ENCODE results near the gene WTIP. TPM values are rescaled to one million over a fixed set of nuclear protein-coding genes. Genes with fewer than 3 reads are reported as not detected.
A peak's percentile ranks its signal among the peaks of the same experiment; 100 is the strongest.
"Not testable (repeated sequence)": the region's sequence is repeated elsewhere in the genome, so short reads cannot be mapped to it uniquely, and the experiment has no call there.

The WTIP gene
- polyA plus RNA-seq, 4 donors = 2.4 to 5.8 (median 3.8) TPM; not detected in 1

DNA sequence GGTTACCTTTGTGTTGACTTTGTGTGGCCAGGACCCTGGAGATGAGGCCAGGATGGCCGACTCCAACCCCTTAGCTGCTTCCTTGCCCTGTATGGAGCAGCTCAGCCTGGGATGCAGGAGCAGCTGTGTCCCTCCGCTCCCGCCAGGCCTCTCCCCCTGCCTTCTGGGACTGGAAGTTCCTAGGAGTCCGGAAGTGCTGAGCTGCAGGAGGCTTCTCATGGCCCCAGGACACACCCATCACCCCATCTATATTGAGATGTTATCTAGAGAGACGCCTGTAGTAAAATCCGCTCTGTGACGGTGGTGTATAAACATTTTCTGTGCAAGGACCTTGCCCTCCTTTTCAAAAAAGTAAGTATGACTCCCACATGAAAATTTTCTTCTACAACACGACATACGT is 27.0 kb downstream of the WTIP start:
- Histone ChIP-seq H3K36me3 (ENCODE audit: control insufficient read depth in 3 of 3, insufficient read depth in 2 of 3, low read depth in 1 of 3, low read length in 3 of 3) (no peaks in the 10 kb centered on the region), H3K27me3 (ENCODE audit: control insufficient read depth in 3 of 3, insufficient read depth in 3 of 3, low read length in 3 of 3) (peaks cover 0 to 5% (median 0%) of the 10 kb centered on the region in 3 donors), H3K4me3 (ENCODE audit: low read depth in 1 of 3, low read length in 3 of 3) (no peak overlapping the region), H3K9me3 (ENCODE audit: control insufficient read depth in 2 of 2, insufficient read depth in 1 of 2, low read depth in 1 of 2, low read length in 1 of 2) (peaks cover 0 to 4% of the 10 kb centered on the region in 2 donors), H3K4me1 (ENCODE audit: control insufficient read depth in 3 of 3, insufficient read depth in 2 of 3, low read depth in 1 of 3, low read length in 2 of 3) (no peaks in the 10 kb centered on the region), H3K27ac (ENCODE audit: low read depth in 1 of 3, low read length in 2 of 3) (no peak overlapping the region)
- peak in 1 of 2 donors; percentile 24 for DNase-seq
- 39 to 43% (median 41%) methylated on average over 9 of the region's 9 CpGs for WGBS, 3 donors
- no peak for FAIRE-seq

DNA sequence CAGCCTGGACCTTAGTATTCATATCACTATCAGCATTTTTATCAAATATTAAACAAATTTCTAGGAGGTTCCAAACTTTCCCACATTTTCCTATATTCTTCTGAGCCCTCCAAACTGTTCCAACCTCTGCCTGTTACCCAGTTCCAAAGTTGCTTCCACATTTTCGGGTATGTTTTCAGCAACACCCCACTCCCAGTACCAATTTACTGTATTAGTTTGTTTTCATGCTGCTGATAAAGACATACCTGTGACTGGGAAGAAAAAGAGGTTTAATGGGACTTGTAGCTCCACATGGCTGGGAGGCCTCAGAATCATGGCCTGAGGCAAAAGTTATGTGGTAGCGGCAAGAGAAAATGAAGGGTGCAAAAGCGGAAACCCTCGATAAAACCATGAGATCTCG is 29.3 kb downstream of the WTIP start:
- not testable (repeated sequence) for H3K9me3 ChIP-seq (ENCODE audit: control insufficient read depth in 2 of 2, insufficient read depth in 1 of 2, low read depth in 1 of 2, low read length in 1 of 2); DNase-seq; H3K27ac ChIP-seq (ENCODE audit: low read depth in 1 of 3, low read length in 2 of 3); H3K36me3 ChIP-seq (ENCODE audit: control insufficient read depth in 3 of 3, insufficient read depth in 2 of 3, low read depth in 1 of 3, low read length in 3 of 3); H3K4me1 ChIP-seq (ENCODE audit: control insufficient read depth in 3 of 3, insufficient read depth in 2 of 3, low read depth in 1 of 3, low read length in 2 of 3); H3K4me3 ChIP-seq (ENCODE audit: low read depth in 1 of 3, low read length in 3 of 3); FAIRE-seq; H3K27me3 ChIP-seq (ENCODE audit: control insufficient read depth in 3 of 3, insufficient read depth in 3 of 3, low read length in 3 of 3)
- WGBS, 3 donors = 86 to 95% (median 91%) methylated on average over 5 of the region's 5 CpGs

DNA sequence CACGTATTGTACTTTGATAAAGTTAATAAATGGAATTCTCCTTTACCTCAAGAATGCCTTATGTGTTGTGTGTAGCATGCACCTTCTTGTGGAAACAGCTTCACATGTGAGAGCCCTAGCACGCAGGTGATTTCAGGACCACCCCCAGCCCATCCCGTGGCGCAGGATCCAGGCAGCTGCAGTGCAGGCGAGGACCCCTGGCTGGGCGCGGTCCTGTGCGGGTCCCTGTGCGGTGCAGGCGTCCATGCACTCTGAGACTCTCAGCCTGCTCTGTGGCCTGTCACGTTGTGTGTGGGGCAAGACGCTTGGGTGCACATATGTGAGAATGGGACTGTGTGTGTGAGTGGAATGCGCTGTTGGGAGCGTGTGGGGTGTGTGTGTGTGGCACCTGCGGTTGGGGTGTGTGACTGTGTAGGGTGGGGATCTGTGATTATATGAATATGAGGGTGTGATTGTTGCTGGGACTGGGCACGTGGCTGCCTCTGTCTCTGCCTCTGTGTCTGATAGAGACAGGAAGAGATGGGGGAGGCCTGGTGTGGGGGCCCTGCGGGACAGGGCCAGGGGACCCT is 30.8 kb downstream of the WTIP start:
- H3K4me3 ChIP-seq (ENCODE audit: low read depth in 1 of 3, low read length in 3 of 3) = no peak overlapping the region
- 78 to 82% (median 78%) methylated on average over 17 of the region's 17 CpGs for WGBS, 3 donors

DNA sequence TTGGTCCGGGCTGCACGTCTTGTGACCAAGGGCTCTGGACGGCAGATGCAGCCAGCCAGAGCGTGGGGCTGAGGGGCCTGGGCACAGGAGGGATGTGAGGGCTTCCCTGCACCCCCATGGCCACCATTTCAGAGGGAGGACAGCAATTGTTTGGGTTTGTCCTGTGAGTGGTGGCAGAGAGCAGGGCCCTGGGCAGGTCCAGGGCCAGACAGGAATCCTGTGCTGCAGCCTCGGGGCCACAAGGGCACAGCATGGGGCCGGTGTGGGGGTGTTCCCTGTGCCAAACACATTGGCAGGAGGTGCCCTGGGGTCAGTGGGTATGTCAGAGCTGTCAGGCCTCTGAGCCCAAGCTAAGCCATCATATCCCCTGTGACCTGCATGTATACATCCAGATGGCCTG is 32.2 kb downstream of the WTIP start:
- 63 to 78% (median 73%) methylated on average over 6 of the region's 6 CpGs for WGBS, 3 donors
- Histone ChIP-seq H3K4me1 (ENCODE audit: control insufficient read depth in 3 of 3, insufficient read depth in 2 of 3, low read depth in 1 of 3, low read length in 2 of 3) (no peaks in the 10 kb centered on the region), H3K27me3 (ENCODE audit: control insufficient read depth in 3 of 3, insufficient read depth in 3 of 3, low read length in 3 of 3) (peaks cover 0 to 5% (median 0%) of the 10 kb centered on the region in 3 donors), H3K27ac (ENCODE audit: low read depth in 1 of 3, low read length in 2 of 3) (no peak overlapping the region), H3K4me3 (ENCODE audit: low read depth in 1 of 3, low read length in 3 of 3) (no peak overlapping the region), H3K9me3 (ENCODE audit: control insufficient read depth in 2 of 2, insufficient read depth in 1 of 2, low read depth in 1 of 2, low read length in 1 of 2) (peaks cover 0 to 4% of the 10 kb centered on the region in 2 donors), H3K36me3 (ENCODE audit: control insufficient read depth in 3 of 3, insufficient read depth in 2 of 3, low read depth in 1 of 3, low read length in 3 of 3) (no peaks in the 10 kb centered on the region)
- DNase-seq (no peak), FAIRE-seq (no peak)

More for the DNA sequence above, 30.8 kb downstream of the WTIP start:
- no peak for DNase-seq
- no peaks in the 10 kb centered on the region for H3K4me1 ChIP-seq (ENCODE audit: control insufficient read depth in 3 of 3, insufficient read depth in 2 of 3, low read depth in 1 of 3, low read length in 2 of 3)
- H3K27me3 ChIP-seq (ENCODE audit: control insufficient read depth in 3 of 3, insufficient read depth in 3 of 3, low read length in 3 of 3) = peaks cover 0 to 5% (median 0%) of the 10 kb centered on the region in 3 donors
- no peak for FAIRE-seq
- H3K9me3 ChIP-seq (ENCODE audit: control insufficient read depth in 2 of 2, insufficient read depth in 1 of 2, low read depth in 1 of 2, low read length in 1 of 2) = peaks cover 0 to 4% of the 10 kb centered on the region in 2 donors
- H3K36me3 ChIP-seq (ENCODE audit: control insufficient read depth in 3 of 3, insufficient read depth in 2 of 3, low read depth in 1 of 3, low read length in 3 of 3) = no peaks in the 10 kb centered on the region
- H3K27ac ChIP-seq (ENCODE audit: low read depth in 1 of 3, low read length in 2 of 3) = no peak overlapping the region

DNA sequence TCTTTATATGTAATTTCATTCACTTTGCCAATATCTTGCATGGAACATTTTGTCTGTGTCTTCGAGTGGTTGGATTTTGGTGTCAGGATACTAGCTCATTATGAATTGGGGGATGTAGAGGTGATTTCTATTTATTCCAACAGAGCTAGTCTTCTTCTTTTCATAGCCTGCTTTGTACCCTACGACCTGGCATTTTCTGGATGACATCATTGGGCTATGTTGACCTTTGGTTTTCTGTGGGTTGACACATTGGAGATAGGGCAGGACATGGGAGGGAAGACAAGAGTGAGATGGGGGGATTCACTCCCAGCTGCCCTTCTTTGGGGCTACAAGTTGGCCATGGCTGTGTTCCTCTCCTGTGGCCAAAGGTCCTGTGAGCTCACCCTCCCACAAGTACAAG is 38.0 kb downstream of the WTIP start:
- H3K9me3 ChIP-seq (ENCODE audit: control insufficient read depth in 2 of 2, insufficient read depth in 1 of 2, low read depth in 1 of 2, low read length in 1 of 2) = no peaks in the 10 kb centered on the region
- H3K36me3 ChIP-seq (ENCODE audit: control insufficient read depth in 3 of 3, insufficient read depth in 2 of 3, low read depth in 1 of 3, low read length in 3 of 3) = no peaks in the 10 kb centered on the region
- FAIRE-seq = no peak
- H3K4me1 ChIP-seq (ENCODE audit: control insufficient read depth in 3 of 3, insufficient read depth in 2 of 3, low read depth in 1 of 3, low read length in 2 of 3) = no peaks in the 10 kb centered on the region
- H3K27ac ChIP-seq (ENCODE audit: low read depth in 1 of 3, low read length in 2 of 3) = no peak overlapping the region
- DNase-seq = no peak
- H3K27me3 ChIP-seq (ENCODE audit: control insufficient read depth in 3 of 3, insufficient read depth in 3 of 3, low read length in 3 of 3) = peaks cover 0 to 3% (median 0%) of the 10 kb centered on the region in 3 donors
- WGBS, 3 donors = 38 to 55% (median 43%) methylated on average over 2 of the region's 2 CpGs
- H3K4me3 ChIP-seq (ENCODE audit: low read depth in 1 of 3, low read length in 3 of 3) = no peak overlapping the region

DNA sequence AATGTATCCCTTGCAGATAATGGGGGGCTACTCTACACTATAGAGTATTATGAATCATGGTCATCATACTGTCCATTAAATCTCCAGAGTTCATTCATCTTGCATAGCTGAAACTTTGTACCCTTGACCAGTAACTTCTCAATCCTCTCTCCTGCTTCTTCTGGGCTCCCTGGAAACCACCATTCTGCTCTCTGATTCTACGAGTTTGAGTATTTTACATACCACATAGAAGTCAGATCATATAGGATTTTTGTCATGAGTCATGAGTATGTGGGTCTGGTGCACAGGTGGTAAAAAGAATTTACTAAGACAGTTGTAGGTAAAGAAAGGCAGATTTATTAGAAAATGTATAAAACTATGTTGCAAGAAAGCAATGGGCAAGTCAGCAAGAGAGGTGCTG is 41.9 kb downstream of the WTIP start:
- no peak overlapping the region for H3K27ac ChIP-seq (ENCODE audit: low read depth in 1 of 3, low read length in 2 of 3)
- no peaks in the 10 kb centered on the region for H3K36me3 ChIP-seq (ENCODE audit: control insufficient read depth in 3 of 3, insufficient read depth in 2 of 3, low read depth in 1 of 3, low read length in 3 of 3)
- H3K9me3 ChIP-seq (ENCODE audit: control insufficient read depth in 2 of 2, insufficient read depth in 1 of 2, low read depth in 1 of 2, low read length in 1 of 2) = no peaks in the 10 kb centered on the region
- FAIRE-seq (no peak), DNase-seq (no peak)
- no peak overlapping the region for H3K4me3 ChIP-seq (ENCODE audit: low read depth in 1 of 3, low read length in 3 of 3)
- peaks cover 0 to 3% (median 0%) of the 10 kb centered on the region in 3 donors for H3K27me3 ChIP-seq (ENCODE audit: control insufficient read depth in 3 of 3, insufficient read depth in 3 of 3, low read length in 3 of 3)
- H3K4me1 ChIP-seq (ENCODE audit: control insufficient read depth in 3 of 3, insufficient read depth in 2 of 3, low read depth in 1 of 3, low read length in 2 of 3) = no peaks in the 10 kb centered on the region
- 48 to 59% (median 58%) methylated on average over 1 of the region's 1 CpG for WGBS, 3 donors

DNA sequence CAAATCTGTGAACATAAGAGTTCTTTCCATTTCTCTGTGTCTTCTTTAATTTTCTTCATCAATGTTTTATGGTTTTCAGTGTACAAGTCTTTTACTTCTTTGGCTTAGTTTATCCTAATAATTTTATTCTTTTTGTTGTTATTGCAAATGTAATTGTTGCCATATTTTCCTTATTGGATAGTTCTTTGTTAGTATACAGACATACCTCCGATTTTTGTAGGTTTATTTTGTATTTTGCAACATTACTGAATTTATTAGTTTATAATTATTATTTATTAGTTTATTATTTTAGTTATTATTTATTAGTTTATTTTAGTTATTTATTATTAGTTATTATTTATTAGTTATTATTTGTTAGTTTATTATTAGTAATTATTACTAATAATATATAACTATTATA is 43.4 kb downstream of the WTIP start:
- 81 to 89% (median 83%) methylated on average over 1 of the region's 1 CpG for WGBS, 3 donors
- Histone ChIP-seq H3K27ac (ENCODE audit: low read depth in 1 of 3, low read length in 2 of 3) (no peak overlapping the region), H3K4me3 (ENCODE audit: low read depth in 1 of 3, low read length in 3 of 3) (no peak overlapping the region), H3K27me3 (ENCODE audit: control insufficient read depth in 3 of 3, insufficient read depth in 3 of 3, low read length in 3 of 3) (no peaks in the 10 kb centered on the region), H3K9me3 (ENCODE audit: control insufficient read depth in 2 of 2, insufficient read depth in 1 of 2, low read depth in 1 of 2, low read length in 1 of 2) (no peaks in the 10 kb centered on the region), H3K4me1 (ENCODE audit: control insufficient read depth in 3 of 3, insufficient read depth in 2 of 3, low read depth in 1 of 3, low read length in 2 of 3) (no peaks in the 10 kb centered on the region), H3K36me3 (ENCODE audit: control insufficient read depth in 3 of 3, insufficient read depth in 2 of 3, low read depth in 1 of 3, low read length in 3 of 3) (no peaks in the 10 kb centered on the region)
- DNase-seq (no peak), FAIRE-seq (peak; percentile 98)

DNA sequence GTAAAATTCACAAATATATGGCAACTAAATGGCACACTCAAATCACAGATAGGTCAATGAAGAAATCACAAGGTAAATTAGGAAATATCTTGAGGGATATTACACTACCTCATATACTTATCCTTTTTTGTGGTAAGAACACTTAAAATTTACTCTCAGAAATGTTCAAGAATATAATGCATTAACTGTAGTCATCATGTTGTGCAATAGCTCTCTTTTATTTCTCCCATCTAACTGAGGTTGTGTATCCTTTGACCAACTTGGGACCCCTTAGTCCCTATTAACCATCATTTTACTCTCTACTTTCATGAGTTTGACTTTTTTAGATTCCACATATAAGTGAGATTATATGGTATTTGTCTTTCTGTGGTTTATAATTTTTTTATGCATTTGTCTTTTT is 52.6 kb downstream of the WTIP start:
- H3K4me3 ChIP-seq (ENCODE audit: low read depth in 1 of 3, low read length in 3 of 3) = no peak overlapping the region
- H3K27ac ChIP-seq (ENCODE audit: low read depth in 1 of 3, low read length in 2 of 3) = no peak overlapping the region
- H3K9me3 ChIP-seq (ENCODE audit: control insufficient read depth in 2 of 2, insufficient read depth in 1 of 2, low read depth in 1 of 2, low read length in 1 of 2) = no peaks in the 10 kb centered on the region
- no peak for FAIRE-seq
- no peaks in the 10 kb centered on the region for H3K4me1 ChIP-seq (ENCODE audit: control insufficient read depth in 3 of 3, insufficient read depth in 2 of 3, low read depth in 1 of 3, low read length in 2 of 3)
- peaks cover 0 to 4% (median 0%) of the 10 kb centered on the region in 3 donors for H3K27me3 ChIP-seq (ENCODE audit: control insufficient read depth in 3 of 3, insufficient read depth in 3 of 3, low read length in 3 of 3)
- no peak for DNase-seq
- no peaks in the 10 kb centered on the region for H3K36me3 ChIP-seq (ENCODE audit: control insufficient read depth in 3 of 3, insufficient read depth in 2 of 3, low read depth in 1 of 3, low read length in 3 of 3)

DNA sequence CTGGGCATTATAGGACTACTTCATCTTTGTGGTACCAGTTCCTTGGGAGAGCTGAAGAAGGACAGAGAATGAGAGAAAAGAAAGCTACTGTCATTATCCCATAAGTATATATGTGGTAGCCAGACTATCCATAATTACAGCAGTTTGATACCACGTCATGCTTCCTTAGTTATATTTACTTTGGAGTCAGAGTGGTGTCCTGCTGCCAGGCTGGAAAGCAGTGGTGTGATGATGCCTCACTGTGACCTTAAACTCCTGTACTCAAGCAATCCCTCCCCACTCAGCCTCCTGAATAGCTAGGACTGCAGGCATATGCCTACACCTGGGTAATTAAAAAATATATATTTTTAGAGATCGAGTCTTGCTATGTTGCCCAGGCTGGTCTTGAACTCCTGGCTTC is 57.8 kb downstream of the WTIP start:
- no peaks in the 10 kb centered on the region for H3K36me3 ChIP-seq (ENCODE audit: control insufficient read depth in 3 of 3, insufficient read depth in 2 of 3, low read depth in 1 of 3, low read length in 3 of 3)
- DNase-seq (no peak), FAIRE-seq (no peak)
- no peak overlapping the region for H3K4me3 ChIP-seq (ENCODE audit: low read depth in 1 of 3, low read length in 3 of 3)
- H3K27ac ChIP-seq (ENCODE audit: low read depth in 1 of 3, low read length in 2 of 3) = no peak overlapping the region
- H3K4me1 ChIP-seq (ENCODE audit: control insufficient read depth in 3 of 3, insufficient read depth in 2 of 3, low read depth in 1 of 3, low read length in 2 of 3) = no peaks in the 10 kb centered on the region
- 50 to 58% (median 58%) methylated on average over 2 of the region's 2 CpGs for WGBS, 3 donors
- no peaks in the 10 kb centered on the region for H3K9me3 ChIP-seq (ENCODE audit: control insufficient read depth in 2 of 2, insufficient read depth in 1 of 2, low read depth in 1 of 2, low read length in 1 of 2)
- peaks cover 0 to 4% (median 3%) of the 10 kb centered on the region in 3 donors for H3K27me3 ChIP-seq (ENCODE audit: control insufficient read depth in 3 of 3, insufficient read depth in 3 of 3, low read length in 3 of 3)
